ENCODE results near the gene LGALS3BP.

GRCh38 chr17:78996781-78997201 lies 17.1 kb upstream of the LGALS3BP start:
- TF ChIP-seq CTCF (IDR thresholded peaks at IDR 0.05; ENCODE audit: insufficient read depth, low read length, poor library complexity, severe bottlenecking), result no peak
- no peak for TF ChIP-seq EZH2phosphoT487 (conservative IDR thresholded peaks at IDR 0.05; ENCODE audit: low read length)

Data from SU-DHL-6 (cell line).